H1 (cell line): ENCODE measurements around the gene LGALS12. TPM values are rescaled to one million over a fixed set of nuclear protein-coding genes. Genes with fewer than 3 reads are reported as not detected.
"Not testable (repeated sequence)": the region's sequence is repeated elsewhere in the genome, so short reads cannot be mapped to it uniquely, and the experiment has no call there.

Source experiments
- CTCF ChIA-PET: fragments of 300-600 bp; sonication (Branson Sonifier 250); formaldehyde crosslinking; loops from one replicate; lab custom pipeline; 2021; ENCODE audit not compliant: partially characterized antibody; lab: Charles Lee
- POLR2A ChIA-PET: fragments of 300-600 bp; sonication (Branson Sonifier 250); formaldehyde crosslinking; loops from one replicate; lab custom pipeline; 2021; ENCODE audit warnings: inconsistent platforms; ENCODE audit not compliant: partially characterized antibody; lab: Charles Lee
- DNase-seq, 2 experiments: peaks; one replicate each; pipeline versions ENCODE4 v3.0.0 to v3.0.0-alpha.2; 2010 to 2022; ENCODE audit warnings: low spot score in 2 of 2, low read depth in 1 of 2, mixed read lengths in 1 of 2
- FAIRE-seq: peaks from 2 replicates; lab custom pipeline; 2011; peaks lifted over from hg19 to GRCh38; lab: Jason Lieb, UNC
- H2AFZ ChIP-seq: 2 replicates; pipeline ENCODE4 v1.8.1; 2012; ENCODE audit warnings: low read length, inconsistent platforms
- H2AK5ac ChIP-seq: 2 replicates; pipeline ENCODE4 v1.6.1; 2013; ENCODE audit warnings: low read depth, low read length
- H2BK120ac ChIP-seq: replicated peaks from 2 replicates; pipeline ENCODE3; 2013; ENCODE audit warnings: low read depth, low read length, inconsistent platforms
- H2BK12ac ChIP-seq: 2 replicates; pipeline ENCODE4 v1.6.1; 2013; ENCODE audit warnings: low read depth, low read length
- H2BK15ac ChIP-seq: 2 replicates; pipeline ENCODE4 v1.6.1; 2013; ENCODE audit warnings: low read length
- H2BK20ac ChIP-seq: 2 replicates; pipeline ENCODE4 v1.6.1; 2013; ENCODE audit warnings: low read length
- H2BK5ac ChIP-seq: 2 replicates; pipeline ENCODE4 v1.6.1; 2013; ENCODE audit warnings: low read depth, low read length
- H3K14ac ChIP-seq: 2 replicates; pipeline ENCODE4 v1.6.1; 2013; ENCODE audit warnings: inconsistent platforms; ENCODE audit not compliant: insufficient read length
- H3K18ac ChIP-seq: 2 replicates; pipeline ENCODE4 v1.6.1; 2013; ENCODE audit warnings: low read length; ENCODE audit errors: extremely low read depth
- H3K23ac ChIP-seq: 2 replicates; pipeline ENCODE4 v1.6.1; 2013; ENCODE audit warnings: inconsistent platforms; ENCODE audit not compliant: insufficient read length
- H3K23me2 ChIP-seq: 2 replicates; pipeline ENCODE4 v1.6.1; 2013; ENCODE audit warnings: low read depth, low read length
- H3K27ac ChIP-seq: 2 replicates; pipeline ENCODE4 v1.6.1; 2011; ENCODE audit warnings: low read depth, low read length, inconsistent platforms
- H3K27me3 ChIP-seq, 4 experiments: replicated peaks in 1 of 4; 1 replicate in 1 of 4; 2 replicates in 3 of 4; pipeline versions ENCODE4 v1.6.1 to v1.8.1; 2011 to 2013; ENCODE audit warnings: low read length in 3 of 4, mild to moderate bottlenecking in 3 of 4, inconsistent platforms in 2 of 4, mixed read lengths in 2 of 4, moderate library complexity in 1 of 4; ENCODE audit not compliant: control insufficient read depth in 3 of 4, insufficient read depth in 3 of 4; ENCODE audit errors: extremely low read depth in 1 of 4
- H3K36me3 ChIP-seq, 4 experiments: 2 replicates each; pipeline versions ENCODE4 v1.6.1 to v1.8.1; 2011 to 2013; ENCODE audit warnings: mild to moderate bottlenecking in 4 of 4, low read length in 3 of 4, moderate library complexity in 2 of 4, control low read depth in 1 of 4, inconsistent platforms in 1 of 4; ENCODE audit not compliant: insufficient read depth in 4 of 4, control insufficient read depth in 2 of 4
- H3K4ac ChIP-seq: replicated peaks from 2 replicates; pipeline ENCODE3; 2013; ENCODE audit warnings: low read length, low read depth, mixed read lengths, inconsistent platforms; ENCODE audit not compliant: insufficient read length
- H3K4me1 ChIP-seq, 4 experiments: replicated peaks in 1 of 4; 1 replicate in 1 of 4; 2 replicates in 3 of 4; pipeline versions ENCODE4 v1.6.1 to v1.8.1; 2011 to 2013; ENCODE audit warnings: low read length in 3 of 4, inconsistent platforms in 2 of 4, mixed read lengths in 1 of 4; ENCODE audit not compliant: insufficient read depth in 4 of 4, control insufficient read depth in 3 of 4
- H3K4me2 ChIP-seq, 2 experiments: 2 replicates each; pipeline versions ENCODE4 v1.6.1 to v1.8.1; 2011 to 2013; ENCODE audit warnings: low read depth in 2 of 2, low read length in 2 of 2, control low read depth in 1 of 2, inconsistent platforms in 1 of 2, mild to moderate bottlenecking in 1 of 2; ENCODE audit not compliant: insufficient read depth in 1 of 2
- H3K4me3 ChIP-seq, 4 experiments: fragments of 200-600, 300-600 bp in 1 of 4; sonication (generic), shearing (Covaris generic), sonication (Bioruptor Twin) in 1 of 4; 2 replicates each; pipeline versions ENCODE4 v1.5.1 to v1.8.1; 2011 to 2016; ENCODE audit warnings: low read length in 4 of 4, low read depth in 3 of 4, control low read depth in 2 of 4, inconsistent platforms in 2 of 4, mild to moderate bottlenecking in 2 of 4, mixed read lengths in 1 of 4, moderate library complexity in 1 of 4; ENCODE audit not compliant: insufficient read depth in 2 of 4; ENCODE audit errors: extremely low read depth in 1 of 4
- H3K56ac ChIP-seq: replicated peaks from 2 replicates; pipeline ENCODE3; 2013; ENCODE audit warnings: low read depth, mild to moderate bottlenecking, mixed read lengths, low read length, inconsistent platforms; ENCODE audit not compliant: insufficient read length
- H3K79me1 ChIP-seq: 2 replicates; pipeline ENCODE4 v1.6.1; 2013; ENCODE audit warnings: low read depth, low read length, control low read depth
- H3K79me2 ChIP-seq, 2 experiments: 2 replicates each; pipeline versions ENCODE4 v1.6.1 to v1.8.1; 2012 to 2013; ENCODE audit warnings: low read length in 2 of 2, mild to moderate bottlenecking in 2 of 2, inconsistent platforms in 1 of 2; ENCODE audit not compliant: insufficient read depth in 2 of 2, control insufficient read depth in 1 of 2
- H3K9ac ChIP-seq, 4 experiments: replicated peaks in 1 of 4; 1 replicate in 1 of 4; 2 replicates in 3 of 4; pipeline versions ENCODE4 v1.6.1 to v1.8.1; 2011 to 2013; ENCODE audit warnings: low read depth in 3 of 4, low read length in 3 of 4, control low read depth in 2 of 4, mild to moderate bottlenecking in 2 of 4, moderate library complexity in 2 of 4, inconsistent platforms in 1 of 4; ENCODE audit errors: extremely low read depth in 1 of 4
- H3K9me3 ChIP-seq, 2 experiments: 2 replicates each; pipeline versions ENCODE4 v1.6.1 to v1.8.1; 2012 to 2013; ENCODE audit warnings: mild to moderate bottlenecking in 2 of 2, moderate library complexity in 2 of 2, control low read depth in 1 of 2, inconsistent platforms in 1 of 2, low read depth in 1 of 2, low read length in 1 of 2, mixed read lengths in 1 of 2; ENCODE audit not compliant: insufficient read depth in 2 of 2
- H4K20me1 ChIP-seq, 2 experiments: replicated peaks in 1 of 2; 2 replicates each; pipeline versions ENCODE3 to v1.8.1; 2011 to 2013; ENCODE audit warnings: inconsistent platforms in 2 of 2, low read length in 2 of 2, mild to moderate bottlenecking in 1 of 2; ENCODE audit not compliant: insufficient read depth in 2 of 2, control insufficient read depth in 1 of 2
- H4K5ac ChIP-seq: 2 replicates; pipeline ENCODE4 v1.6.1; 2013; ENCODE audit warnings: low read length, low read depth, mixed read lengths, inconsistent platforms; ENCODE audit not compliant: insufficient read length
- H4K8ac ChIP-seq: 2 replicates; pipeline ENCODE4 v1.8.0; 2013; ENCODE audit warnings: mild to moderate bottlenecking, moderate library complexity, low read length, inconsistent platforms; ENCODE audit not compliant: insufficient read depth; ENCODE audit errors: extremely low read depth
- H4K91ac ChIP-seq: replicated peaks from 2 replicates; pipeline ENCODE3; 2013; ENCODE audit warnings: low read length, mixed read lengths, inconsistent platforms; ENCODE audit not compliant: insufficient read length
- WGBS, 2 experiments: shearing (Covaris generic) in 1 of 2; methylation state at CpG; one replicate each; pipeline versions ENCODE4 v1.1.6 to v1.1.7; 2013 to 2015; ENCODE audit warnings: low lambda C conversion rate in 2 of 2, mixed read lengths in 2 of 2, inconsistent platforms in 1 of 2, low coverage in 1 of 2, missing lambda C conversion rate in 1 of 2; ENCODE audit not compliant: insufficient replicate concordance in 2 of 2, insufficient coverage in 1 of 2, insufficient read length in 1 of 2; ENCODE audit errors: extremely low coverage in 1 of 2, missing lambda C conversion rate in 1 of 2; 5-methylcytosine and 5-hydroxymethylcytosine counted together
- polyA plus RNA-seq, 7 experiments: library from polyadenylated mRNA; depleted of rRNA in 3 of 7; stranded (reverse) in 5 of 7; unstranded in 2 of 7; fragments of >200 nt in 5 of 7; fragments of 200-250 nt in 2 of 7; gene quantifications; 1 replicate in 5 of 7; 2 replicates in 1 of 7; 4 replicates in 1 of 7; pipeline versions ENCODE4 v1.2.1 to v1.2.3, GENCODE V29; 2011 to 2013; ENCODE audit warnings: missing spikeins in 2 of 7, mixed read lengths in 2 of 7
- total RNA-seq: library from RNA; stranded (reverse); fragmentation: NEBNext Ultra II Directional; extraction: Animal tissue kit (Norgen Biotek cat#: 25700); gene quantifications from 2 replicates; pipeline ENCODE4 v1.2.1, GENCODE V29; 2021

Gene LGALS12
- total and polyA plus RNA-seq, 2 of the 8 experiments (the other 6 are each of a cell fraction or from before 2014, with no cell fraction given), result 1.6 to 2.9 TPM

GRCh38 chr11:63542506-63542905 is 36.6 kb downstream of the LGALS12 start:
- not testable (repeated sequence) for H3K4ac ChIP-seq, H3K79me1 ChIP-seq, H3K27ac ChIP-seq, H4K20me1 ChIP-seq, H2AFZ ChIP-seq, H4K5ac ChIP-seq, H3K56ac ChIP-seq, H3K9ac ChIP-seq, H3K23ac ChIP-seq, H3K36me3 ChIP-seq, H2BK12ac ChIP-seq, H2BK15ac ChIP-seq, H2BK120ac ChIP-seq, H3K4me1 ChIP-seq, H3K4me3 ChIP-seq, H3K18ac ChIP-seq, H4K91ac ChIP-seq, H4K8ac ChIP-seq, H3K23me2 ChIP-seq, H3K14ac ChIP-seq, H3K79me2 ChIP-seq, H2AK5ac ChIP-seq, H2BK5ac ChIP-seq, H2BK20ac ChIP-seq, H3K9me3 ChIP-seq, DNase-seq, H3K4me2 ChIP-seq, H3K27me3 ChIP-seq, FAIRE-seq
- 81% methylated on average over 2 of the region's 2 CpGs; no CpG with 5 or more reads in 1 of the 2 experiments for WGBS, 2 experiments
- CTCF ChIA-PET, result interaction anchor here (1.3 kb wide), 1 partner anchor 9 kb away, joined by 3 read pairs; no protein-coding TSS in a partner anchor
- POLR2A ChIA-PET, result interaction anchor here (0.8 to 1.6 kb wide), 3 partner anchors 9 to 31 kb away, joined by 3 to 7 read pairs (median 3); no protein-coding TSS in a partner anchor
